Gastrocnemius medialis (tissue), 4 donors: ENCODE measurements around the gene ITCH. TPM values are rescaled to one million over a fixed set of nuclear protein-coding genes. Genes with fewer than 3 reads are reported as not detected.
"Not testable (repeated sequence)": the region's sequence is repeated elsewhere in the genome, so short reads cannot be mapped to it uniquely, and the experiment has no call there.

Source experiments
- ATAC-seq, 2 donors: fragments of 150-250 bp; one replicate each; pipeline ENCODE4 v1.9.1; 2016
- DNase-seq, 2 donors: peaks; one replicate each; pipeline ENCODE4 v3.0.0-alpha.2; 2019
- H3K27ac ChIP-seq, 4 donors: fragments of 200-600 bp; sonication (generic); 1 replicate in 1 of 4; 2 replicates in 3 of 4; pipeline ENCODE4 v1.5.1; 2016 to 2018; ENCODE audit warnings: mild to moderate bottlenecking in 2 of 4, moderate library complexity in 1 of 4
- H3K27me3 ChIP-seq, 3 donors: fragments of 200-600 bp; sonication (generic) in 2 of 3; 1 replicate in 1 of 3; 2 replicates in 2 of 3; pipeline versions ENCODE4 v1.5.1 to v1.6.0; 2016 to 2019; ENCODE audit warnings: mild to moderate bottlenecking in 1 of 3, moderate library complexity in 1 of 3
- H3K36me3 ChIP-seq, 2 donors: fragments of 200-600 bp; sonication (generic) in 1 of 2; one replicate each; pipeline ENCODE4 v1.5.1; 2017 to 2018
- H3K4me1 ChIP-seq, 2 donors: fragments of 200-600 bp; sonication (generic) in 1 of 2; one replicate each; pipeline ENCODE4 v1.5.1; 2016 to 2017; ENCODE audit warnings: mild to moderate bottlenecking in 2 of 2
- H3K4me3 ChIP-seq, 4 donors: fragments of 200-600 bp; sonication (generic) in 3 of 4; 1 replicate in 1 of 4; 2 replicates in 3 of 4; pipeline ENCODE4 v1.5.1; 2016 to 2019; ENCODE audit warnings: mild to moderate bottlenecking in 2 of 4
- H3K9me3 ChIP-seq, 3 donors: fragments of 200-600 bp; sonication (generic) in 2 of 3; 1 replicate in 1 of 3; 2 replicates in 2 of 3; pipeline ENCODE4 v1.5.1; 2016 to 2019
- CTCF ChIP-seq, 5 experiments: fragments of 450-650 bp in 3 of 5; fragments of 200-600 bp in 2 of 5; sonication (generic) in 2 of 5; IDR thresholded peaks in 4 of 5; conservative IDR thresholded peaks in 1 of 5; 1 replicate in 4 of 5; 2 replicates in 1 of 5; pipeline ENCODE4 v1.5.1; 2016 to 2019; ENCODE audit warnings: antibody characterized with exemption in 5 of 5, mild to moderate bottlenecking in 3 of 5, moderate library complexity in 3 of 5
- POLR2A ChIP-seq, 2 donors: fragments of 450-650 bp; IDR thresholded peaks; one replicate each; pipeline ENCODE4 v1.6.1; 2017; ENCODE audit warnings: antibody characterized with exemption in 2 of 2, mild to moderate bottlenecking in 2 of 2, moderate library complexity in 2 of 2
- in situ Hi-C, 4 donors: fragments of 200-750 bp; cut with MboI; loops; one replicate each; pipeline versions ENCODE4 v1.15.0 to v1.8.0; 2017; ENCODE audit warnings: low sequenced_read_pairs in 4 of 4
- intact Hi-C: fragments of 100-400 bp; cut with DNase I; formaldehyde crosslinking; loops from one replicate; pipeline ENCODE4 v1.15.1; 2023; ENCODE audit warnings: low total_unique reads
- total RNA-seq, 4 donors: library from RNA; depleted of rRNA; stranded (reverse); fragments of >200 nt; gene quantifications; one replicate each; pipeline versions ENCODE4 v1.1.0 to v1.2.3, GENCODE V29; 2016

Gene ITCH
- total RNA-seq, 4 donors from 2014 or later, result 32.9 to 55.2 (median 52.0) TPM

DNA sequence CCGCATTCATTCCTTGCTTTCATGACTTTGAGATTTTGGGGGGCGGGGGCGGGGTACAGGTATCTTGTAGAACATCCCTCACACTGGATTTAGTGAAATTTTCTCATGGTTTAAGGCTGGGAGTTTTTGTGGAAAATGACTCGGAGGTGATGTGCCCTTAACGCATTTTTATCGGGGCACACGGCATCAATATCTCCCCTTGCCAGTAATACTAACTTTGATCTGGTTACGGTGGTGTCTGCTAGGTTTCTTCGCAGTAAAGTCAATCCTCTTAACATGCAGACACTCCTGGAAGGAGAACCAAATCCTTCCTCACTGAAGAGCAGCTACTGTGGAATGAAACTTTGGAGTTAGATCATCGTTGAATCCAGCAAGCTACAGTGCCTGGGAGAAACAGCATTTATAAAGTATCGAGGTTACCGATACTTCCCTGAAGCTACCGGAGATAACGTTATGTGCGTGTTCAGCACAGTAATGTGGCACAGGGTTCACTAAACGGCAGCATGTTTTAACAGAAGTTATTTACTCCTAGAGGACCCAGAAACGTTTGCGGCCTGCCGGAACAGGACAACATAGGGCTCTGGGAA, 151.9 kb downstream of the ITCH start:
- Histone ChIP-seq H3K4me3 (peak overlapping the region; percentile 71 to 92 (median 78)), H3K4me1 (peaks cover 27 to 29% of the 10 kb centered on the region in 2 donors), H3K27ac (peak overlapping the region; percentile 21 to 96 (median 90)), H3K9me3 (no peaks in the 10 kb centered on the region), H3K36me3 (peaks cover 0 to 9% of the 10 kb centered on the region in 2 donors), H3K27me3 (no peaks in the 10 kb centered on the region)
- in situ Hi-C loops (loop anchor here in 3 of 4 donors (10.0 kb wide), 2 partner anchors 200 to 210 kb away; partner anchors contain the start of gene AHCY (in 1 of the 3)), intact Hi-C loops (loop anchor here (5.0 kb wide), 1 partner anchor 523 kb away; the partner anchor contains the start of gene RALY)
- ATAC-seq (peak in 1 of 2 donors; percentile 1), DNase-seq (no peak)
- TF ChIP-seq CTCF (IDR thresholded peaks at IDR 0.05 in 4 of 5, conservative IDR thresholded peaks at IDR 0.05 in 1 of 5) (no peak), POLR2A (IDR thresholded peaks at IDR 0.05) (no peak)

- peak; percentile 33 to 52 for ATAC-seq
These were observed 152.6 kb downstream of the ITCH start for GRCh38 chr20:34515484-34516246.

DNA sequence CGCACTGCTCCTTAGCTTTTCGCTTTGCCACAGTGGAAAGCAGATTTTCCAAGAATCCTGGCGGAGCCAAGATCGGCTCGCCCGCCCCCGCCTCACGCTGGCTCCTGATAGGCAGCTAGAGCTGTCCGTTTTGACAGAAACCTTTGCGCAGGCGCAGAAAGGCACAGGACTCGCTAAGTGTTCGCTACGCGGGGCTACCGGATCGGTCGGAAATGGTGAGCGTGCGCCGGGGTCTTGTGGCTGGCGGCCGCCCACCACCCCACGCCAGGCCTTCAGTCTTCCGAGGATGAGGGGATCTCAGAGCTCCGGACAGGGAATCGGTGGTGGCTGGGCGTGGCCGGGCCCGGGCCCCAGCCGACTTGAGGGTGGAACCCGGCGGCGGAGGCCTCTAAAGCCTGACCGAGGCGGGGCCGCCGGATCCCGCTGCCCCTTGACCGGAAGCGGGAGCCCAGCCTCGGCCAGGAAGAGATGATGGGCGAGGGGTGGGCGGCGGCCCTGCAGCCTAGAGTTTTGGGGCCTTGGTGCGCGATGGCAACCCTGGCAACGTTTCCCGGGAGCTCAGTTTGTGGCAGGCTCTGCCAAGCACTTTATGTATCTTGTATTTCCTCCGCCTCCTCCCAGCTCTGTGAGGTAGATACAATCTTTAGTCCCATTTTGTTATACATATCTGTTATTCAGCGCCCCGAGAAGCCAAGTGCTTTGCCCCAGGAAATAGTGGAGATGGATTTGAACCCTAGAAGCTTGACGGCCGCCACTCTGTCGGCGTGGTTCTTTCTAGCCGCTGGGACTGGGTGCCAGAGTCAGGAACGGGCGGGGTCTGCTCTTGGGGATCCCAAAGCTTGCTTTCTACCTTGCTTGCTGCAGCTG, 153.4 kb downstream of the ITCH start, which contains the start of gene DYNLRB1:
Gene DYNLRB1 (plus strand): TSS at position 176 of the 867 bp plus-strand sequence. CDS start 37 bp downstream, at position 213.
- Histone ChIP-seq H3K27me3 (no peaks in the 10 kb centered on the region), H3K36me3 (no peaks in the 10 kb centered on the region), H3K9me3 (no peaks in the 10 kb centered on the region), H3K4me1 (peaks cover 39 to 41% of the 10 kb centered on the region in 2 donors), H3K27ac (peak within 1 kb of the TSS; percentile 88 to 96 (median 94)), H3K4me3 (peak within 1 kb of the TSS; percentile 71 to 92 (median 78))
- in situ Hi-C loops (loop anchor here in 3 of 4 donors (10.0 kb wide), 2 partner anchors 202 to 212 kb away; partner anchors contain the start of gene AHCY (in 1 of the 3)), intact Hi-C loops (loop anchor here (2.0 to 5.0 kb wide), 2 partner anchors 214 to 524 kb away; partner anchors contain the start of genes AHCY and RALY)
- ATAC-seq (peak; percentile 97 to 98), DNase-seq (peak; percentile 94 to 96)
- TF ChIP-seq POLR2A (IDR thresholded peaks at IDR 0.05) (peak; percentile 78 to 85), CTCF (IDR thresholded peaks at IDR 0.05 in 4 of 5, conservative IDR thresholded peaks at IDR 0.05 in 1 of 5) (no peak)

More at GRCh38 chr20:34515484-34516246, 152.6 kb downstream of the ITCH start:
- Histone ChIP-seq H3K4me1 (peaks cover 34% of the 10 kb centered on the region in 2 donors), H3K36me3 (peaks cover 0 to 7% of the 10 kb centered on the region in 2 donors), H3K27ac (peak overlapping the region; percentile 88 to 96 (median 94)), H3K27me3 (no peaks in the 10 kb centered on the region), H3K9me3 (no peaks in the 10 kb centered on the region), H3K4me3 (peak overlapping the region; percentile 71 to 92 (median 78))
- intact Hi-C loops, result loop anchor here (2.0 to 5.0 kb wide), 2 partner anchors 213 to 523 kb away; partner anchors contain the start of genes AHCY and RALY
- no peak for TF ChIP-seq POLR2A (IDR thresholded peaks at IDR 0.05)
- TF ChIP-seq CTCF (IDR thresholded peaks at IDR 0.05 in 4 of 5, conservative IDR thresholded peaks at IDR 0.05 in 1 of 5), result no peak
- DNase-seq, result peak in 1 of 2 donors; percentile 38
- in situ Hi-C loops, result loop anchor here in 3 of 4 donors (10.0 kb wide), 2 partner anchors 201 to 211 kb away; partner anchors contain the start of gene AHCY (in 1 of the 3)

- Histone ChIP-seq H3K9me3 (no peaks in the 10 kb centered on the region), H3K27ac (peak overlapping the region; percentile 88 to 96 (median 94)), H3K4me1 (peaks cover 41 to 43% of the 10 kb centered on the region in 2 donors), H3K27me3 (no peaks in the 10 kb centered on the region), H3K36me3 (no peaks in the 10 kb centered on the region), H3K4me3 (peak overlapping the region; percentile 71 to 92 (median 78))
- intact Hi-C loops (loop anchor here (2.0 to 5.0 kb wide), 2 partner anchors 214 to 525 kb away; partner anchors contain the start of genes AHCY and RALY), in situ Hi-C loops (loop anchor here in 3 of 4 donors (10.0 kb wide), 2 partner anchors 202 to 212 kb away; partner anchors contain the start of gene AHCY (in 1 of the 3))
- DNase-seq (no peak), ATAC-seq (no peak)
- no peak for TF ChIP-seq CTCF (IDR thresholded peaks at IDR 0.05 in 4 of 5, conservative IDR thresholded peaks at IDR 0.05 in 1 of 5)
- TF ChIP-seq POLR2A (IDR thresholded peaks at IDR 0.05), result no peak
These were observed 154.0 kb downstream of the ITCH start for GRCh38 chr20:34517114-34517505.

- H3K36me3 ChIP-seq, H3K27ac ChIP-seq, DNase-seq, H3K9me3 ChIP-seq, ATAC-seq, H3K27me3 ChIP-seq, H3K4me3 ChIP-seq: not testable (repeated sequence)
- H3K4me1 ChIP-seq, result peaks cover 58 to 59% of the 10 kb centered on the region in 2 donors
- in situ Hi-C loops, result loop anchor here in 3 of 4 donors (10.0 kb wide), 2 partner anchors 204 to 214 kb away; partner anchors contain the start of gene AHCY (in 1 of the 3)
- intact Hi-C loops, result loop anchor here (5.0 kb wide), 1 partner anchor 527 kb away; the partner anchor contains the start of gene RALY
These were observed 155.8 kb downstream of the ITCH start for GRCh38 chr20:34518863-34519262.

GRCh38 chr20:34519841-34520240, 156.8 kb downstream of the ITCH start:
- not testable (repeated sequence) for ATAC-seq, H3K36me3 ChIP-seq, DNase-seq, H3K27ac ChIP-seq, H3K9me3 ChIP-seq, H3K27me3 ChIP-seq, H3K4me3 ChIP-seq
- H3K4me1 ChIP-seq, result peaks cover 62 to 67% of the 10 kb centered on the region in 2 donors
- in situ Hi-C loops, result loop anchor here (5.0 to 10.0 kb wide), 3 partner anchors 205 to 215 kb away; partner anchors contain the start of gene AHCY (in 1 of the 4)
- intact Hi-C loops, result loop anchor here (5.0 kb wide), 2 partner anchors 328 to 528 kb away; partner anchors contain the start of gene RALY
